Measurements from ENCODE around the gene ATP10D. TPM values are rescaled to one million over a fixed set of nuclear protein-coding genes. Genes with fewer than 3 reads are reported as not detected.

The ATP10D gene
- total RNA-seq, 2 experiments from 2014 or later, result 10.9 to 16.1 TPM

GRCh38 chr4:47641755-47642154 lies 156.7 kb downstream of the ATP10D start:
- ATAC-seq (ENCODE audit: low read depth), result no peak
- no peak overlapping the region for H3K27ac Mint-ChIP-seq
- peaks cover 19% of the 10 kb centered on the region for H3K27me3 Mint-ChIP-seq
- POLR2A ChIA-PET, result no interaction called here
- DNase-seq, result no peak
- peaks cover 4% of the 10 kb centered on the region for H3K9me3 Mint-ChIP-seq
- H3K4me3 Mint-ChIP-seq, result no peak overlapping the region
- peaks cover 1% of the 10 kb centered on the region for H3K4me1 Mint-ChIP-seq
- no peaks in the 10 kb centered on the region for H3K36me3 Mint-ChIP-seq

- H3K27ac Mint-ChIP-seq, result no peak overlapping the region
- peaks cover 19% of the 10 kb centered on the region for H3K27me3 Mint-ChIP-seq
- H3K4me1 Mint-ChIP-seq, result peaks cover 1% of the 10 kb centered on the region
- H3K9me3 Mint-ChIP-seq, result no peaks in the 10 kb centered on the region
- no peaks in the 10 kb centered on the region for H3K36me3 Mint-ChIP-seq
- ATAC-seq (ENCODE audit: low read depth) (no peak), DNase-seq (no peak)
- H3K4me3 Mint-ChIP-seq, result no peak overlapping the region
- POLR2A ChIA-PET, result no interaction called here
Observed at GRCh38 chr4:47642191-47642830, 157.2 kb downstream of the ATP10D start.

Other genes starting within 250 kb of the ATP10D start
- 10 to 100 TPM; 23.4 to 24.0 TPM for gene COMMD8, start 21.6 kb upstream of the ATP10D start, total RNA-seq

Measured in activated naive CD8-positive, alpha-beta T cell treated with anti-CD3 and anti-CD28 coated beads, Interleukin-2, amount 10 ng/mL, durations not matched to agents 7 days and 5 days (primary cell).